HG03097 (cell line): ENCODE data around the gene SNRPB2.

ENCODE experiments used
- ATAC-seq: cut with Tn5 transposase; IDR thresholded peaks from one replicate; pipeline ENCODE4 v1.9.1; 2021; ENCODE audit not compliant: unreplicated experiment, low FRiP score

The SNRPB2 gene

GRCh38 chr20:16729565-16730460, at the start of gene SNRPB2:
Gene SNRPB2, plus strand, starts transcription at chr20:16730026. Its CDS starts 1,677 bp downstream, at chr20:16731703.
- ATAC-seq = peak; percentile 97

- ATAC-seq = no peak
Measured at GRCh38 chr20:16684416-16684815, 45.4 kb upstream of the SNRPB2 start.

- no peak for ATAC-seq
Measured at GRCh38 chr20:16689906-16690305, 39.9 kb upstream of the SNRPB2 start.

DNA sequence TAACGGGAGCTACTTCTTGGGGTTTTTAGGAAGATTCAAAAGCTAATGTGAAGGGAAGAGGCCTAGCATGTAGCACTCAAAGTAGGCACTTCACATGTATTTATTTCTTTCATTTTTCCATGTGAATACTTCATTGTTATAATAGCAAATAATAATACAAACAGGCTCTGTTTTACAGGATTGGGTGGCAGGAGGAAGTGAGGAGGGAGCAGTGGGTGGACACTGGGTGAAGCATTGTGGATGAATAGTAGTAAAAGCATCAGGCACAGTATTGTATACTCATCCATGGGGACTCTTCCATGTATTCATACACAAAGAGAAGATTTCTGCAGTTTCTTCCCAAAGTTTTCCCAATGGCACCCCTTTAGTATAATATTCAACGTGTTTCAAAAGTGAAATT, 38.4 kb upstream of the SNRPB2 start:
- ATAC-seq = no peak

GRCh38 chr20:16692009-16692408, 37.8 kb upstream of the SNRPB2 start:
- no peak for ATAC-seq

- ATAC-seq = no peak
Measured at GRCh38 chr20:16692442-16692841, 37.4 kb upstream of the SNRPB2 start.

GRCh38 chr20:16693278-16693677, 36.5 kb upstream of the SNRPB2 start:
- no peak for ATAC-seq

DNA sequence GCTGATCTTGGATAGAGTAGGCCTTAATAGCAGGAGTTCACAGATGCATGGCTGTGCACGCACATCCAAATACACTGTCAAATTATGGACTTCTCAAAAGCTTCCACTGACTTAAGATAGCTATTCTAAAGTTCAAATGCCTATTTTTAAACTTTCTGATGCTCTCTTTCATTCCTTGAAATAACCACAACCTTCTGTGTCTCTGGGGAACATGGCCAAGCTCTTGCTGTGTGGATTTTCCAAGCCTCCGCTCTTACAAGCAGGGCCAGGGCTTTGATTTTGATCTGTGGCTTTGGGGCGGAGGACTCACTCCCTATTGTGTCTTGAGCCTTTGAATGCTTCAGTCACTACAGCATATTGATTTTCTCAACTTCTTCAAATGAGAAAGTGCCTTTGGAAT, 35.7 kb upstream of the SNRPB2 start:
- ATAC-seq = no peak

DNA sequence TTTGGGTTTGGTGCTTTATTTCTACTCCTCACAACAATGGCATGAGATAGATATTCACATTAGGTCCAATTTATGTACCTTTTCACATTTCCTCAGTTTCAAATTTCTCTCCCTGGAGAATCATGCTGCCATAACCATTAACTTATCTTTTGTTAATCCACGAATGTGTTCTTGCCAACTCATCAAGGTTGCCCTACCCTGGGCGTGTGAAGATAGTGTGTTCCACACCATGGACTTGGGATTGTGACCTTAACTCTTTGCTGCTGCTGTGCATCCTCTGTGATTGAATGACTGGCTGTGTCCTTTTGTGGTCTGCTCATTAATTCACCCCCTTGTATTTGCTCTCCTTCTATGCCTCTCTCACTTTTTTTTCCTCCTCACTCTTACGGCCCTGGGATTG, 34.2 kb upstream of the SNRPB2 start:
- no peak for ATAC-seq

DNA sequence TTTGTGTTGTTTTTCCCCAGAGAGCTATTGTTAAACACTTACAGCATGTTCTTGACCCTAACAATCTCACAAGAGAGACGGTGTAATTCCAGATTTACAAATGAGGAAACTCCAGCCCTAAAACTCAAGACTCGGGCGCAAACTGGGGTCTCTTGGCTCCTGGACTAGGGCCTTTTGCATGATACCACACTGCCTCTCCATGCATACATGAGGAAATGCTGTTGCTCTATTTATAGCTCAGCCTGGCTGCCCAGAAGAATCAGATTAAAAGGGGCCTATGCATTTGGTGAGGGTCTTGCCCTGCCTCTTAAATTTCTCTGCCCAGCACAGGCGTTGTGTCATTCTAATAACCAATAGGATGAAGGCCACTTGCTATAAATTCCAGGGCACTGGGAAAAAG, 30.5 kb upstream of the SNRPB2 start:
- ATAC-seq = no peak

DNA sequence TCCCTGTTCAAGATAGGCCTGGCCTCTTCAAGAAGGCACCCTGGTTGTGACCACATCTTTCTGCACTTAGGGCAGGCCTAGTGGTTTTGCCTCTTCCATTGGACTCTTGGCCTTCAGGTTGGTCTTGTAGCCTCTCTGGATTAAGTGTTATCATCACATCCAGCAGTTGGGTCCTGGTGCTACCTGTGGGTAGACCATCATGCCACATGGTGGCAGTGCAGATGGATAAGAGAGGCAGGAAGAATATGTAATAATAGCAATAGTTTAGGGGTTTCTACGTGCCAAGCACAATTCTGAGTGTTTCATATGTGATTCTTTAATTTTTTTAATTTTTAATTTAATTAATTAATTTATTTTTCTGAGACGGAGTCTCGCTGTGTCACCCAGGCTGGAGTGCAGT, 28.5 kb upstream of the SNRPB2 start:
- ATAC-seq = no peak

DNA sequence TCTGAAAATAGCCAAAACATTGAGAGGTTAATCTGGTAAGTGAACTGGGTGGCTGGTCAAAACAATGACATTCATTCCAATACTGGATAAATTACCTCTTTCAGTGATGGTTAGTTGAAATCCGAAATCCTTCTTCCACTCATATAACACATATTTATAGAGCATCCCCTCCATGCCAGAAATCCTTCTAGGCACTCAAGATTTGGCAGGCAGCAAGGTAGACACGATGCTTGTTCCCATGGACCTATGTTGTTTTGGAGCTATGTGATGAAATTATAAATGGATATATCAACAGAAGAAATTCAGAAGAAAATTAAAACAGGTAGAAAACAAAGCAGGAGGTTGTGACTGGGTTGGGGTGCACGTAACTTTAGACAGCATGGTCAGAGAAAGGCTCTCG, 26.3 kb upstream of the SNRPB2 start:
- ATAC-seq = no peak

- ATAC-seq = no peak
Measured at GRCh38 chr20:16707674-16708073, 22.2 kb upstream of the SNRPB2 start.

DNA sequence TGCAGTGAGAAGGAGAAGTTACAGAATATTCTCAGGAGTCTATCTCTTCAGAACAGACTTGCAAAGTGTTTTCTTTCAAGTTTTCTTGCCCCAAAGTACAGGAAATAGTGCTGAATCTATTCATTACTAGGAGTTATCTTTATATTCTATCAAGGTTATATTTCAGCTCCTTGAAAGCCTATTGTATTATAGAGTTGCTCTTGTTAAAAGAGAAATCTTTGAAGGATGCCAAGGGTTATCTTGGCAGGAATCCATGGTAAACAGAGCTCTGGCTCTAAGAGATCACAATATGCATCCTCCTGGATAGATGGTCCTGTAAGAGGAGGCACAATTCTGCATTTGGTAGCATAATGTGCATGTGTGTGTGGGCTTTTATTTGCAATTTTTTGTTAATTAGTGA, 21.2 kb upstream of the SNRPB2 start:
- ATAC-seq = no peak

GRCh38 chr20:16709017-16709416, 20.8 kb upstream of the SNRPB2 start:
- peak; percentile 80 for ATAC-seq

DNA sequence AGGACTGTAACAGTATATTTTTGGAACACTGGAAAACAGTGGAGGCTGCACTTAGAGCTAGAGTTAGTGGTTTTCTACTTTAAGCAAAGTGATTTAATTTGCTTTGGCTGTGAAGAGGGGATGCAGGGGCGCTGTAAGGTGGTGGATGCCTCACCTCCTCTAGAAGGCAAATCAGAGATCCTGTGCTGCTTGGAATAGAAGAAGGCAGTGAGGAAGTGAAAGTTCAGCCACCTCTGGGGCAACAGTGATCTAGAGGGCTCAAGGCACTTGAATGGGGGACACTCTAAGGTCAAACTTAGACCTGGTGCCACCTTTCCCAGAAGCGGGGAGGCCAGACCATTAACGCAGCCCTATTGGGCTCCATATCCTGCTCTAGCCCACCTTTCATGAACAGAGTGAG, 19.0 kb upstream of the SNRPB2 start:
- ATAC-seq = no peak

- ATAC-seq = no peak
Measured at GRCh38 chr20:16711661-16712258, 18.1 kb upstream of the SNRPB2 start.

DNA sequence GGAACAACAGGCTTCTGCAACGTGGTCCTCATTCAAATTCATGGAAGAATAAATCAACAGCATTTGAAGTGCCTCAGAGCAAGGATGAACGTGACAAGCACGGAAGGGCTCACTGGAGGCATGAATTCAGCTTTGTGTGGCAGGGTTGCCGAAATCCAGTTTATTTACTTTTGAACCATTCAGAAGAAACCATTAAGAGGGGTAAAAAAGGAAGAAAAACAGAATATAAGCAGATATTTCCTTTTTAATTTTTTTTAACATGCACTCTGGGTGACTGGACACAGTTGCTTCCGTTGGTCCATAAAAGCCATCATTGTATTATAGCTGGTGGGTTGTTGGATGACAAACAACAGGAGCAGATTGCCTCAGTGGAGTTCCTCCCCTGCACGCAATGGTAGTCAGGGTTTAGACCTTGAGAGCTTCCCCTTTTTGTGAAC, 17.3 kb upstream of the SNRPB2 start:
- no peak for ATAC-seq

GRCh38 chr20:16713066-16713465, 16.8 kb upstream of the SNRPB2 start:
- no peak for ATAC-seq

GRCh38 chr20:16714242-16714641, 15.6 kb upstream of the SNRPB2 start:
- ATAC-seq = no peak

DNA sequence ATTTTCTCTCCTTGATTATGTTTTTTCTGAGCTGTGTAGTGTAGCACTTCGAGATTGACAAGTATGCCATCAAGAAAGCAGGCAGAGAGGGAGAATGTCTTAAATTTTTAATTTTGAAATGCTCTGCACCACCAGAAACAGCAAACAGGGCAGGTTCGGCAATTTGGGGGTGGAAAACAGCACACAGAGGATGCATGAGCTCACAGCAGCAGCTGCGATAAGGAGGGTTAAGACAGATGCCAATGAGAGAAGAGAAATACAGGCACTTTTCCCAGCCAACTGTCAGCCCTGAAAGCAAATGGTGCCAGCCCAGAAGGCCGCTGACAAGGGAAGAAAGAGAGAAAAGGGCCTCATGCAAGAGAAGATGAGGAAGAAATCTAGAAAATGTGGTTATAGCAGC, 15.1 kb upstream of the SNRPB2 start:
- ATAC-seq = no peak

- ATAC-seq = no peak
Measured at GRCh38 chr20:16719421-16719820, 10.4 kb upstream of the SNRPB2 start.
